Karpas-422 (cell line): ENCODE results near the gene PTGR3. TPM values are rescaled to one million over a fixed set of nuclear protein-coding genes. Genes with fewer than 3 reads are reported as not detected.

Experiments used
- DNase-seq: peaks from one replicate; pipeline ENCODE4 v3.0.0-alpha.2; 2015
- H2AFZ ChIP-seq: fragments of 200-600 bp; sonication (generic); 2 replicates; pipeline ENCODE4 v1.6.1; 2014; ENCODE audit warnings: antibody characterized with exemption, low read length, mixed read lengths
- H3K27ac ChIP-seq: fragments of 200-600 bp; sonication (generic); 2 replicates; pipeline ENCODE4 v1.5.1; 2014; ENCODE audit warnings: mild to moderate bottlenecking, low read length, moderate library complexity
- H3K27me3 ChIP-seq: fragments of 200-600 bp; sonication (generic); 2 replicates; pipeline ENCODE4 v1.6.1; 2014; ENCODE audit warnings: low read length, mixed read lengths
- H3K36me3 ChIP-seq: fragments of 200-600 bp; sonication (generic); 2 replicates; pipeline ENCODE4 v1.6.1; 2014; ENCODE audit warnings: low read length, mixed read lengths; ENCODE audit not compliant: insufficient read depth
- H3K4me1 ChIP-seq: fragments of 200-600 bp; sonication (generic); 2 replicates; pipeline ENCODE4 v1.6.1; 2014; ENCODE audit warnings: mild to moderate bottlenecking, low read length, mixed read lengths
- H3K4me2 ChIP-seq: fragments of 200-600 bp; sonication (generic); 2 replicates; pipeline ENCODE4 v1.6.1; 2014; ENCODE audit warnings: low read length, low read depth, mild to moderate bottlenecking; ENCODE audit not compliant: poor library complexity, severe bottlenecking
- H3K4me3 ChIP-seq: fragments of 200-600 bp; sonication (generic); 2 replicates; pipeline ENCODE4 v1.5.1; 2014; ENCODE audit warnings: mild to moderate bottlenecking, antibody characterized with exemption, low read length, mixed read lengths
- H3K79me2 ChIP-seq: fragments of 200-600 bp; sonication (generic); 2 replicates; pipeline ENCODE4 v1.6.1; 2014; ENCODE audit warnings: mild to moderate bottlenecking, low read length, mixed read lengths
- H3K9ac ChIP-seq: fragments of 200-600 bp; sonication (generic); 2 replicates; pipeline ENCODE4 v1.6.0; 2014; ENCODE audit warnings: low read length
- H3K9me2 ChIP-seq: fragments of 200-600 bp; sonication (generic), shearing (Covaris generic); replicated peaks from 2 replicates; pipeline ENCODE4 v1.6.0; 2014; ENCODE audit warnings: mild to moderate bottlenecking, low read length, moderate library complexity; ENCODE audit not compliant: insufficient read depth
- H3K9me3 ChIP-seq: fragments of 300-700, 200-600 bp; sonication (generic); 2 replicates; pipeline ENCODE4 v1.6.1; 2014; ENCODE audit warnings: low read length, mixed read lengths
- H4K20me1 ChIP-seq: fragments of 200-600 bp; sonication (generic); 2 replicates; pipeline ENCODE4 v1.6.1; 2014; ENCODE audit warnings: mild to moderate bottlenecking, antibody characterized with exemption, low read length, low read depth; ENCODE audit not compliant: insufficient read depth
- total RNA-seq: library from RNA; depleted of rRNA; stranded (reverse); fragments of >200 nt; shearing (Covaris generic); gene quantifications from 2 replicates; pipeline ENCODE4 v1.2.3, GENCODE V29; 2014; ENCODE audit warnings: low replicate concordance

The PTGR3 gene
- total RNA-seq, 1 experiment from 2014 or later, result 6.6 TPM

GRCh38 chr18:75229437-75229836 is 20.5 kb upstream of the PTGR3 start:
- no peaks in the 10 kb centered on the region for H3K27me3 ChIP-seq
- no peak for DNase-seq
- no peak overlapping the region for H3K9ac ChIP-seq
- no peak overlapping the region for H3K4me3 ChIP-seq
- H3K4me1 ChIP-seq, result no peaks in the 10 kb centered on the region
- H4K20me1 ChIP-seq, result peaks cover 22% of the 10 kb centered on the region
- no peaks in the 10 kb centered on the region for H3K36me3 ChIP-seq
- H3K27ac ChIP-seq, result no peak overlapping the region
- no peaks in the 10 kb centered on the region for H3K9me2 ChIP-seq
- H3K9me3 ChIP-seq, result no peaks in the 10 kb centered on the region
- no peak overlapping the region for H3K4me2 ChIP-seq
- no peak overlapping the region for H2AFZ ChIP-seq
- H3K79me2 ChIP-seq, result no peaks in the 10 kb centered on the region

GRCh38 chr18:75228967-75229366 is 20.0 kb upstream of the PTGR3 start:
- Histone ChIP-seq H3K4me1 (no peaks in the 10 kb centered on the region), H3K27ac (no peak overlapping the region), H3K9me3 (no peaks in the 10 kb centered on the region), H3K4me3 (no peak overlapping the region), H3K79me2 (no peaks in the 10 kb centered on the region), H2AFZ (no peak overlapping the region), H3K4me2 (no peak overlapping the region), H4K20me1 (peaks cover 26% of the 10 kb centered on the region), H3K9ac (no peak overlapping the region), H3K9me2 (no peaks in the 10 kb centered on the region), H3K36me3 (no peaks in the 10 kb centered on the region), H3K27me3 (no peaks in the 10 kb centered on the region)
- no peak for DNase-seq

GRCh38 chr18:75227535-75228296 is 18.8 kb upstream of the PTGR3 start:
- Histone ChIP-seq H3K36me3 (no peaks in the 10 kb centered on the region), H3K9ac (no peak overlapping the region), H3K4me1 (no peaks in the 10 kb centered on the region), H3K27me3 (no peaks in the 10 kb centered on the region), H3K9me2 (no peaks in the 10 kb centered on the region), H3K4me2 (no peak overlapping the region), H4K20me1 (peaks cover 28% of the 10 kb centered on the region), H3K9me3 (no peaks in the 10 kb centered on the region), H3K4me3 (no peak overlapping the region), H3K27ac (no peak overlapping the region), H3K79me2 (no peaks in the 10 kb centered on the region), H2AFZ (no peak overlapping the region)
- no peak for DNase-seq

- H3K9me2 ChIP-seq, result no peaks in the 10 kb centered on the region
- H2AFZ ChIP-seq, result no peak overlapping the region
- no peaks in the 10 kb centered on the region for H3K9me3 ChIP-seq
- no peaks in the 10 kb centered on the region for H3K36me3 ChIP-seq
- DNase-seq, result no peak
- no peak overlapping the region for H3K4me3 ChIP-seq
- no peak overlapping the region for H3K4me2 ChIP-seq
- no peak overlapping the region for H3K9ac ChIP-seq
- peaks cover 34% of the 10 kb centered on the region for H4K20me1 ChIP-seq
- no peaks in the 10 kb centered on the region for H3K27me3 ChIP-seq
- no peak overlapping the region for H3K27ac ChIP-seq
- no peaks in the 10 kb centered on the region for H3K4me1 ChIP-seq
- H3K79me2 ChIP-seq, result no peaks in the 10 kb centered on the region
Observed at GRCh38 chr18:75226956-75227316, 18.0 kb upstream of the PTGR3 start.

- DNase-seq, result no peak
- no peaks in the 10 kb centered on the region for H3K4me1 ChIP-seq
- H3K79me2 ChIP-seq, result no peaks in the 10 kb centered on the region
- H3K9ac ChIP-seq, result no peak overlapping the region
- no peaks in the 10 kb centered on the region for H3K36me3 ChIP-seq
- no peak overlapping the region for H3K4me3 ChIP-seq
- H3K4me2 ChIP-seq, result no peak overlapping the region
- H3K9me3 ChIP-seq, result no peaks in the 10 kb centered on the region
- H2AFZ ChIP-seq, result no peak overlapping the region
- H3K9me2 ChIP-seq, result no peaks in the 10 kb centered on the region
- no peaks in the 10 kb centered on the region for H3K27me3 ChIP-seq
- peaks cover 34% of the 10 kb centered on the region for H4K20me1 ChIP-seq
- H3K27ac ChIP-seq, result no peak overlapping the region
Observed at GRCh38 chr18:75226286-75226955, 17.5 kb upstream of the PTGR3 start.

GRCh38 chr18:75223687-75224347 is 14.9 kb upstream of the PTGR3 start:
- Histone ChIP-seq H3K9me3 (no peaks in the 10 kb centered on the region), H3K4me3 (no peak overlapping the region), H3K27ac (no peak overlapping the region), H3K27me3 (no peaks in the 10 kb centered on the region), H3K9ac (no peak overlapping the region), H3K9me2 (no peaks in the 10 kb centered on the region), H4K20me1 (peaks cover 49% of the 10 kb centered on the region), H3K79me2 (no peaks in the 10 kb centered on the region), H3K36me3 (no peaks in the 10 kb centered on the region), H2AFZ (no peak overlapping the region), H3K4me2 (no peak overlapping the region), H3K4me1 (no peaks in the 10 kb centered on the region)
- DNase-seq, result no peak

GRCh38 chr18:75222407-75222806 is 13.5 kb upstream of the PTGR3 start:
- Histone ChIP-seq H3K79me2 (no peaks in the 10 kb centered on the region), H3K9me3 (no peaks in the 10 kb centered on the region), H4K20me1 (peaks cover 48% of the 10 kb centered on the region), H3K9me2 (no peaks in the 10 kb centered on the region), H3K4me3 (no peak overlapping the region), H3K27me3 (no peaks in the 10 kb centered on the region), H3K36me3 (no peaks in the 10 kb centered on the region), H3K4me2 (no peak overlapping the region), H2AFZ (no peak overlapping the region), H3K27ac (no peak overlapping the region), H3K9ac (no peak overlapping the region), H3K4me1 (no peaks in the 10 kb centered on the region)
- DNase-seq, result no peak

GRCh38 chr18:75221897-75222296 is 13.0 kb upstream of the PTGR3 start:
- no peak overlapping the region for H3K9ac ChIP-seq
- no peaks in the 10 kb centered on the region for H3K9me2 ChIP-seq
- H3K9me3 ChIP-seq, result no peaks in the 10 kb centered on the region
- peaks cover 46% of the 10 kb centered on the region for H4K20me1 ChIP-seq
- no peak overlapping the region for H3K4me3 ChIP-seq
- H3K4me1 ChIP-seq, result no peaks in the 10 kb centered on the region
- no peak for DNase-seq
- H2AFZ ChIP-seq, result no peak overlapping the region
- H3K4me2 ChIP-seq, result no peak overlapping the region
- H3K27me3 ChIP-seq, result no peaks in the 10 kb centered on the region
- H3K79me2 ChIP-seq, result no peaks in the 10 kb centered on the region
- no peaks in the 10 kb centered on the region for H3K36me3 ChIP-seq
- no peak overlapping the region for H3K27ac ChIP-seq
